Stimulated activated CD8-positive, alpha-beta memory T cell treated with anti-CD3 and anti-CD28 coated beads, Interleukin-15, amount 100 ng/mL, for 24 hours (primary cell): Measurements from ENCODE around the gene KANSL1.
"Not testable (repeated sequence)": the region's sequence is repeated elsewhere in the genome, so short reads cannot be mapped to it uniquely, and the experiment has no call there.

ENCODE experiments used
- DNase-seq: peaks from one replicate; pipeline ENCODE4 v3.0.0-alpha.2; 2020; ENCODE audit warnings: low read depth

Gene KANSL1

GRCh38 chr17:46109603-46110189 lies 83.5 kb downstream of the KANSL1 start:
- DNase-seq = no peak

DNA sequence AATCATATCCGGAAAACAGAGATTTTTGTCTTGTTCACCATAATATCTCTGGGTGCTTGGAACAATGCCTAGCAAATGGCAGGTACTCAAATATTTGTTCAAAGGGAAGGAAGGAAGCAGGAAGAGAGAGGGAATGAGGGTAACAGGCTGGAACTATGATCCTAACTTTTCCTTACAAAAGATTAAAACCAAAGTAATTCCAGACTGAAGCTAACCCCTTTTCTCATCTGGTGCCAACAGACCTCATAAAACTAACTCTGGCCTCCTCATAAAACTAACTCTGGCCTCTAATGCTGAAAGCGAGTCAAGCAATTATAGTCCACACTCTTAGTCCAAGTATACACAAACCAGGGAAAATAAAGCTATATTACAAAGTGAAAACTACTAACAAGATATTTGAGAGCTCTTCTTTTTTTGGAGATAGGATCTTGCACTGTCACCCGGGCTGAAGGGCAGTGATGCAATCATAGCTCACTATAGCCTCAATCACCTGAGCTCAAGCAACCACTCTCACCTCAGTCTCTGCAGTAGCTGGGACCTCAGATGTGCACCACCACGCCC lies 84.6 kb downstream of the KANSL1 start:
- DNase-seq = no peak

DNA sequence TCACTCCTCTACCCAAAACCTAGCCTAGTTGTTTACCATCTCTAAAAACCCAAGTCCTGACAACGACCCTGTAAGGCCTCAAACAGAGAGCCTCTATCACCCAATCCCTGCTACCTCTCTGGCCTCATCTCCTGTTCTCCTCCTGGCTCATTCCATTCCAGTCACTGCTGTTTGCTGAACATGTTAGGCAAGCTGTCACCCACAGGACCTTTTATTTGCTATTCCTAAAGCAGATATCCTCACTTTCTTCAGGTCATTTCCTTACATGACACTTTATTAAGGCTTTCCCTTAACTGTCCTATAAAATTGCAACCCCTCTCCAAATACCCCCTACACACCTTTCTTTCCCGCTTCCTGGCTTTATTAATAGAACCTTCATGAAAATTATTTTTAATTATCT lies 85.1 kb downstream of the KANSL1 start:
- DNase-seq = no peak

DNA sequence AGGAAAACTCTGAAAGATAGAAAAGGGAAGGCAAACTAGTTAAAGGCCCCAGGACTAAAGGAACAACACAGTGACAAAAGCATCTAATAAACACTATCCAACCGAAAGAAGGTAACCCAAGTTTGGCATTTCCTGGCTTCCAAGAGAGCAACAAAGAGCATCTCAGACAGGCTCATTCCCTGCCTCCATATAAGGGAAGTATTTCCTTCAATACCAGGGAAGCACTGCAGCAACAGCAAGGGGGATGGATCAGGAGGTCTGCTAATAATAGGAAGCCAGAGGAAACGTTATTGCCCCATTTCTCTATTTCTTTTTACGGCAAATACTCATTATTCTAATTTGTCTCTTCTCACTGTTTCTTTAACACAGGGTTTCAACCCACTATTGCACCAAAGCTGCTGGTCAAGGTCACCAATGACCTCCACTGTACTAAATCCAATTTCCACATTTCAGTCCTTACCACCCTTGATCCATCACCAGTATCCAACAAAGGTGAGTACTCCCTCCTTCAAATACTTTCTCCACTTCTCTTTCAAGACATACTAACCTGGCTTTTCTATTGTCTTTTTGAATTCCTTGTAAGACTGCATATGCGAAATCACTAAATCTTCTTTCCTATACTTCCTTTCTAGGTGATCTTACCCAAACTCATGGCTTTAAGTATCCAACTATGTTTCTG lies 86.1 kb downstream of the KANSL1 start:
- no peak for DNase-seq

GRCh38 chr17:46102806-46103205 lies 90.4 kb downstream of the KANSL1 start:
- not testable (repeated sequence) for DNase-seq

DNA sequence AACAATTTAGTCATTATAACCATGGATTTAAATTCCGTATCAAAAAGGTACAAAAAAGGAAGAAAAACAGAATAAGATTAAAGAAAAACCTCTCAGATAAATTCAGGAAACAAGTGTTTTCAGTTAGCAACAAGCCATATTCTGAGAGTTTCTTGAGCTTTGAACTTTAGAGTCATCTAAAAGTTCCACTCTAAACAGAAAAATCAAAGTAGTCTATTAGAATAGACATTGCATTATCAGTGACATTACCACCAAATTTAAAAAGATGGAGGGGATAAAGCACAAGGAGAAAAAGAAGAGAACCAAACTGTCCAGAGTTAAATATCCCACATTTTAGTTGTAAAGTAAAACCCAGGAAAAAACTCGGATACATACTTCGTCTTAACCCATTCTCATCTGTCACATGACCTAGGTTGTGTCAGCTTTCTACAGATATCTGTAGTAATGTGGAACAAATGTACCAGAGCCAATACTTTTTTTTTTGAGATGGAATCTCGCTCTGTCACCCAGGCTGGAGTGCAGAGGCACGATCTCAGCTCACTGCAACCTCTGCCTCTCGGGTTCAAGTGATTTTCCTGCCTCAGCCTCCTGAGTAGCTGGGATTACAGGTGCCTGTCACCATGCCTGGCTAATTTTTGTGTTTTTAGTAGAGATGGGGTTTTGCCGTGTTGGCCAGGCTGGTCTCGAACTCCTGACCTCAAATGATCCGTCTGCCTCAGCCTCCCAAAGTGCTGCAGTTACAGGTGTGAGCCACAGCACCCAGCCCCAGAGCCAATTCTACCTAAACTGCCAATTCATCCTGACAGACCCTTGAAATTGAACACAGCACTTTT lies 91.2 kb downstream of the KANSL1 start:
- not testable (repeated sequence) for DNase-seq

GRCh38 chr17:46100590-46100989 lies 92.6 kb downstream of the KANSL1 start:
- DNase-seq = no peak

DNA sequence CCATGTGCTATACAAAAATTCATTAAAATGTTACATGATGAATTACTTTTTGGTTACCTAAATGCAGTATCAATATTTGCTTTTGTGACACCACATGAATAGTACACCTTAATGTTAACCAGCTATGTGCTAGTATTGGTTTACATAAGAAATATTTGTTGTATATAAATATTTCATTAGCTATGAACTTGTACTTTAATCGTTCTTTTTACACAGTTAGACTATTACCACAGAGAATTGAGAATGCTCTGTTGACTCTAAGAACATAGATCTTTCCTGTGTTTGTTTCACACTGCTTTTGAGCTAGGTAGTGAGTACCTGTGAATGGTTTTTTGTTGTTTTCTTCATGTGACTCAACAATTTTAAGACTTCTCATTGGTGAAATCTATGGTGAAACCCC lies 93.4 kb downstream of the KANSL1 start:
- DNase-seq = no peak

- no peak for DNase-seq
These were observed 95.7 kb downstream of the KANSL1 start for GRCh38 chr17:46097497-46097896.

DNA sequence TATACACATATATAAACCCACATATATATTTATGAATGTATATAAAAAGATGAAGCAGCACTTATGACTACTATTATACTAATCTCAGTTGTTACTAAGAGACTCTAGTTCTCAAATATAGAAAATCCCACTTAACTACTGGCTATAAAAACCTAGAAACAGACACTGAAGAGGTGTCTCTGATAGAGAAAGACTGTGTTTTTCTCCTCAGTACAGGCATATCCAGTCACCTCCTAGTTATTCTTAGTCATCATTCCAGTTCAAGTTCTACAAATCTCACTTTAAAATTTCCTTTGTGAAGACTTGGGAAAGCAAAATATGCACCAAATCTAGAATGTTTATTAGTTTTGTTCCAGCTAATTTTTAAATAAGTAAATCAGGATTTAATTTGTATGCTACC lies 100.2 kb downstream of the KANSL1 start:
- DNase-seq = no peak

DNA sequence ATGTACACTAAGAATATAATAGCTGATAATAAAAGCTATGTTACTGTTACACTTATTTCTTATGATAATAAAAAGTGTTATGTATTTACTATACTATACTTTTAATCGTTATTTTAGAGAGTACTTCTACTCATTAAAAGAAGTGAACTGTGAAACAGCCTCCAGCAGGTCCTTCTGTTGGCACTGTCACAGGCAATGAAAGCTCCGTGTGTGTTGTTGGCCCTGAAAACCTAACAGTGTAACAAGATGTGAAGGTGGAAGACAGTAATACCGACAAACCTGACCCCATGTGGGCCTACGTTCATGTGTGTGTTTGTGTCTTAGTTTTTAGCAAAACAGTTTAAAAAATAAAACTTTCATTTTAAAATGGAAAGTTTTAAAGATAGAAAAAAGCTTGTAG lies 102.4 kb downstream of the KANSL1 start:
- DNase-seq = no peak

GRCh38 chr17:46089389-46089965 lies 103.8 kb downstream of the KANSL1 start:
- DNase-seq = no peak

GRCh38 chr17:46088595-46088994 lies 104.6 kb downstream of the KANSL1 start:
- no peak for DNase-seq

GRCh38 chr17:46087871-46088270 lies 105.4 kb downstream of the KANSL1 start:
- not testable (repeated sequence) for DNase-seq

- DNase-seq = no peak
These were observed 106.4 kb downstream of the KANSL1 start for GRCh38 chr17:46086821-46087220.

DNA sequence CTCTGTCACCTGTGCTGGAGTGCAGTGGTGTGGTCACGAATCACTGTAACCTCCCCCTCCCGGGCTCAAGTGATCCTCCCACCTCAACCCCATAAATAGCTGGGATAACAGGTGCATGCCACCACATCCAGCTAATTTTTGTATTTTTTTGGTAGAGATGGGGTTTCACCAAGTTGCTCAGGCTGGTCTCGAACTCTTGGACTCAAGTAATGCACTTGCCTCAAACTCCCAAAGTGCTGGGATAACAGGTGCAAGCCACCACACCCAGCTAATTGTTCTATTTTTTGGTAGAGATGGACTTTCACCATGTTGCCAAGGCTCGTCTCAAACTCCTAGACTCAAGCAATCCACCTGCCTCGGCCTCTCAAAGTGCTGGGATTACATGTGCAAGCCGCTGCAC lies 107.7 kb downstream of the KANSL1 start:
- DNase-seq = no peak

- DNase-seq = no peak
These were observed 111.0 kb downstream of the KANSL1 start for GRCh38 chr17:46082257-46082656.

GRCh38 chr17:46081018-46081320 lies 112.3 kb downstream of the KANSL1 start:
- DNase-seq = no peak

DNA sequence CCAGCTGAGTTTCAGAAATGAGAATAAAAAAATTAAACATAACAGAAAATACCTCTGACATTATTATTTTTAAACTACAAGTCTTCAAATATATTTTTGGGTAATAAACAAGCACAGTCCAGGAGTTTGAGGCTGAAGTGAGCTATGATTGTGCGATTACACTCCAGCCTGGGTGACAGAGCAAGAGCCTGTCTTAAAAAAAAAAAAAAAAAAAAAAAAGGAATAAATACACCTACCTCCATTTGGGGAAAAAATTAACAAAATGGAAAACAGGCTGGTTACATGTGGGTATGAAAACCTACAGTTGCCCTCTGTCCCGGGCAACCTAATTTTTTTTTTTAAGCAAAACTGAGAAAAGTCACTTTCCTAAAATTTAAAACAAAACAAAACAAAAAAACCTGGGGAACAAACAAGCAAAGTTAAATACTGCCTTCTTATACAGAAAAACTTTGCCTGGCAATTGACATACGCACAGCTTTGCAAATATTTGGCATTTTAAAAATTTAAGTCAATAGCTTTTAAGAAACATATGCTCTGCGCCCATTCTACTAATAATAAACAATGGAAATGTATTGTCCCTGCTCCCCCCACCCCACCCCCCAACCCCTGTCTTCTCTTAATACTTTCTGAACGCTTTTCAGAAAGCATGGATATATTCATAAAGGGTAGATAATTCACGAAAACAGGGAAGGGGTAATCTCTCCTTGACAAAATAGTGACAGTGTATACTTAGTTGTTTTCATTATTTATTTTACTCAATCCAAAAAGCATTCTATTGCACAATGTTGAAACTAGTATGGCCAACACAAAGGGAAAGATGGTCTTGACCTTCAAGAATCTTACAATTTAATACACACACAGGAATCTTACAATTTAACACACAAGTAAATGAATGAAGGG lies 112.9 kb downstream of the KANSL1 start:
- no peak for DNase-seq

GRCh38 chr17:46078675-46079074 lies 114.6 kb downstream of the KANSL1 start:
- DNase-seq = no peak

DNA sequence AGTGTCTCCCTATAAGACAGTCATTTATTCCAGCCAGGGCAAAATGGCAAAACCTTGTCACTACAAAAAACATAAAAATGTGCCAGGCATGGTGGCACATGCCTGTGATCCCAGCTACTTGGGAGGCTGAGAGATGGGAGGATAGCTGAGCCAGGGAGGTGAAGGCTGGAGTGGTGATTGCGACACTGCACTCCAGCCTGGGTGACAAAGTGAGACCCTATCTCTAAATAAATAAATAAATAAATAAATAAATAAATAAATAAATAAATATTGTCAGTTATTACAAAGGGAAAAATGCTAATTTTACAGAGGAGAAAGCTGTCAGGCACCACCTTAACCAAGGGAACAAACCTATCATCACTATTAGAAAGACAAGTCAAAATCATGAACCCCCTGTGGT lies 118.7 kb downstream of the KANSL1 start:
- no peak for DNase-seq

DNA sequence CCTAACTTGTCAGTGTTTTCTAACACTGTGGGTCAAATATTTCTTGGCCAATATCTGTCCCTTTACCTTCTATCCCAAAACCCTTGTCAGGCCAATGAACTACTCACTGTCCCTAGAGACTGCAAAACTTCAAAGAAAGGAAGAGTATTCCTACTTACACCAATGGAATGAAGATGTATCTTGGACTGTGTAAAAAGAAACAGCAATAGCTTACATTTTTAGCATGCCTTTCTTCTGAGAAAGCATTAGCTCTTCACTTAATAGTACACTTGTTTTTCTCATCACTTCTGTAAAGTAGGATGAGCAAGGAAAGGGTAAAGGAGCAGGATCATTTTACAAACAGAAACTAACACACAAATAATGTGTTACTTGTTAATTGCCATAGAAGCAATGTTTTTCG lies 120.2 kb downstream of the KANSL1 start:
- DNase-seq = no peak
